GM21423 (cell line): ENCODE results near the gene ERBB2.

Experiments
- ATAC-seq: cut with Tn5 transposase; IDR thresholded peaks from one replicate; pipeline ENCODE4 v1.9.1; 2021; ENCODE audit warnings: mild to moderate bottlenecking, moderate library complexity; ENCODE audit not compliant: unreplicated experiment

ERBB2 gene

GRCh38 chr17:39665642-39666224 is 34.1 kb upstream of the ERBB2 start:
- ATAC-seq: no peak

GRCh38 chr17:39666231-39666600 is 33.6 kb upstream of the ERBB2 start:
- no peak for ATAC-seq

- ATAC-seq: no peak
Observed at GRCh38 chr17:39666601-39667261, 33.1 kb upstream of the ERBB2 start.

GRCh38 chr17:39667262-39667944 is 32.5 kb upstream of the ERBB2 start:
- ATAC-seq: no peak

GRCh38 chr17:39667945-39668924 is 31.6 kb upstream of the ERBB2 start, which contains the start of gene PNMT:
PNMT (plus strand) TSS chr17:39668453; CDS start chr17:39668476, 23 bp downstream.
- no peak for ATAC-seq

- no peak for ATAC-seq
Observed at GRCh38 chr17:39669897-39670735, 29.7 kb upstream of the ERBB2 start.

GRCh38 chr17:39670746-39671145 is 29.1 kb upstream of the ERBB2 start:
- ATAC-seq: no peak

GRCh38 chr17:39671651-39672521 is 28.0 kb upstream of the ERBB2 start:
- no peak for ATAC-seq

GRCh38 chr17:39672522-39673334 is 27.1 kb upstream of the ERBB2 start:
- ATAC-seq: no peak

GRCh38 chr17:39673335-39674081 is 26.4 kb upstream of the ERBB2 start:
- ATAC-seq: no peak

GRCh38 chr17:39674179-39674578 is 25.7 kb upstream of the ERBB2 start:
- no peak for ATAC-seq

- ATAC-seq: peak; percentile 53
Observed at GRCh38 chr17:39674702-39675389, 25.0 kb upstream of the ERBB2 start.

- ATAC-seq: no peak
Observed at GRCh38 chr17:39675390-39676082, 24.3 kb upstream of the ERBB2 start.

GRCh38 chr17:39676198-39676819 is 23.6 kb upstream of the ERBB2 start:
- ATAC-seq: peak; percentile 48

GRCh38 chr17:39677072-39677471 is 22.8 kb upstream of the ERBB2 start:
- ATAC-seq: no peak
